ENCODE measurements around the gene RAB4A. TPM values are rescaled to one million over a fixed set of nuclear protein-coding genes. Genes with fewer than 3 reads are reported as not detected.

The RAB4A gene
- total and polyA plus RNA-seq, 2 of the 13 experiments (the other 11 are each of a cell fraction or from before 2014, with no cell fraction given): 56.0 to 80.1 TPM

GRCh38 chr1:229273507-229274232 is 2.8 kb downstream of the RAB4A start:
- Histone ChIP-seq H2AFZ (ENCODE audit: low read length) (no peak overlapping the region), H3K36me3 (replicated peaks in 1 of 2; ENCODE audit: control insufficient read depth in 1 of 2, insufficient read depth in 2 of 2, low read length in 2 of 2) (peaks cover 0 to 5% of the 10 kb centered on the region in 2 experiments; a peak in 1 of 5 replicates), H3K9ac (ENCODE audit: insufficient read depth, low read depth, low read length) (peak overlapping the region; percentile 95), H3K4me1 (ENCODE audit: insufficient read depth, low read length) (peaks cover 75% of the 10 kb centered on the region), H3K27ac (ENCODE audit: extremely low read length, insufficient read depth, low read length) (peak overlapping the region; percentile 100), H4K20me1 (ENCODE audit: insufficient read depth, low read length) (peaks cover 28% of the 10 kb centered on the region), H3K27me3 (ENCODE audit: control insufficient read depth in 1 of 2, insufficient read depth in 2 of 2, low read length in 2 of 2) (peaks cover 0 to 3% of the 10 kb centered on the region in 2 experiments; a peak in 1 of 5 replicates), H3K9me3 (ENCODE audit: low read length) (no peaks in the 10 kb centered on the region), H3K4me3 (replicated peaks in 1 of 3; ENCODE audit: insufficient read depth in 1 of 3, low read depth in 2 of 3, low read length in 3 of 3) (peak overlapping the region; percentile 76 to 86 (median 81)), H3K4me2 (ENCODE audit: low read depth, low read length) (peak overlapping the region; percentile 98), H3K79me2 (ENCODE audit: insufficient read depth, low read length) (peaks cover 78% of the 10 kb centered on the region)
- 0% methylated on average over 7 of the region's 7 CpGs for WGBS (ENCODE audit: low lambda C conversion rate)
- DNase-seq (ENCODE audit: low spot score) (peak; percentile 99), ATAC-seq (peak; percentile 87), FAIRE-seq (peak; percentile 99)
- ChIA-PET CTCF (ENCODE audit: low intra/inter-chr PET ratio, low total read pairs) (no interaction called here), POLR2A (interaction anchor here (0.6 to 3.3 kb wide), 11 partner anchors 18 to 435 kb away, joined by 3 to 39 read pairs (median 4); no protein-coding TSS in a partner anchor)
- in situ Hi-C loops (cut with HindIII; ENCODE audit: extremely low pct_ligation_motif_present, low pct_unique_long_range_greater_than_20kb): no loop called here
- intact Hi-C loops (cut with micrococcal nuclease; ENCODE audit: unreplicated experiment): loop anchor here (2.0 kb wide), 2 partner anchors 25 to 69 kb away; partner anchors contain the start of gene CCSAP
- BruUV-seq (replicated peaks): no TSS peak
- TF ChIP-seq, protein P1, sequence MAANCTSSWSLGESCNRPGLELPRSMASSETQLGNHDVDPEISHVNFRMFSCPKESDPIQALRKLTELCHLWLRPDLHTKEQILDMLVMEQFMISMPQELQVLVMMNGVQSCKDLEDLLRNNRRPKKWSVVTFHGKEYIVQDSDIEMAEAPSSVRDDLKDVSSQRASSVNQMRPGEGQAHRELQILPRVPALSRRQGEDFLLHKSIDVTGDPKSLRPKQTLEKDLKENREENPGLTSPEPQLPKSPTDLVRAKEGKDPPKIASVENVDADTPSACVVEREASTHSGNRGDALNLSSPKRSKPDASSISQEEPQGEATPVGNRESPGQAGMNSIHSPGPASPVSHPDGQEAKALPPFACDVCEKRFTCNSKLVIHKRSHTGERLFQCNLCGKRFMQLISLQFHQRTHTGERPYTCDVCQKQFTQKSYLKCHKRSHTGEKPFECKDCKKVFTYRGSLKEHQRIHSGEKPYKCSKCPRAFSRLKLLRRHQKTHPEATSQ (CRISPR knock-in tag; IDR thresholded peaks at IDR 0.05; ENCODE audit: borderline replicate concordance): no peak
- TF ChIP-seq ZNF296 (CRISPR knock-in tag; conservative IDR thresholded peaks at IDR 0.05) (no peak), RXRA (CRISPR knock-in tag; IDR thresholded peaks at IDR 0.05) (peak; percentile 75; the same call in 1 of the 2 replicates), MLX (CRISPR knock-in tag; IDR thresholded peaks at IDR 0.05) (peak; percentile 65; the same call in 1 of the 2 replicates), POGZ (CRISPR knock-in tag; IDR thresholded peaks at IDR 0.05) (peak; percentile 77; the same call in 1 of the 2 replicates), KLF9 (CRISPR knock-in tag; IDR thresholded peaks at IDR 0.05; ENCODE audit: low read depth) (0 out of 2 replicates have a peak, but pooled peaks have one; percentile 61), ZNF256 (CRISPR knock-in tag; conservative IDR thresholded peaks at IDR 0.05) (no peak), FOXK2 (IDR thresholded peaks at IDR 0.05) (peak; percentile 87; the same call in 1 of the 2 replicates), MAFG (CRISPR knock-in tag; IDR thresholded peaks at IDR 0.05) (no peak), AHR (CRISPR knock-in tag; IDR thresholded peaks at IDR 0.05) (no peak; the same call in 1 of the 2 replicates), IKZF4 (CRISPR knock-in tag; IDR thresholded peaks at IDR 0.05; ENCODE audit: borderline replicate concordance, low read depth, not compliant biosample characterization) (no peak), SAP130 (CRISPR knock-in tag; IDR thresholded peaks at IDR 0.05; ENCODE audit: low read depth) (peak; percentile 96), E2F1 (CRISPR knock-in tag; IDR thresholded peaks at IDR 0.05) (no peak), GATAD2A (CRISPR knock-in tag; IDR thresholded peaks at IDR 0.05) (peak; percentile 88), ZNF546 (CRISPR knock-in tag; conservative IDR thresholded peaks at IDR 0.05) (no peak), HES4 (CRISPR knock-in tag; IDR thresholded peaks at IDR 0.05; ENCODE audit: borderline replicate concordance) (no peak), JUN (CRISPR knock-in tag; IDR thresholded peaks at IDR 0.05) (no peak), WIZ (CRISPR knock-in tag; IDR thresholded peaks at IDR 0.05) (no peak), ZNF672 (CRISPR knock-in tag; IDR thresholded peaks at IDR 0.05) (no peak)

Measured in HepG2 (cell line).